Ascending aorta (tissue), 2 donors: ENCODE measurements around the gene IQUB. TPM values are rescaled to one million over a fixed set of nuclear protein-coding genes. Genes with fewer than 3 reads are reported as not detected.
"Not testable (repeated sequence)": the region's sequence is repeated elsewhere in the genome, so short reads cannot be mapped to it uniquely, and the experiment has no call there.

Source experiments
- DNase-seq, 2 donors: peaks; one replicate each; pipeline ENCODE4 v3.0.0-alpha.2; 2019; ENCODE audit warnings: low spot score in 2 of 2
- H3K27ac ChIP-seq, 2 donors: fragments of 200-600 bp; sonication (generic); one replicate each; pipeline ENCODE4 v1.5.1; 2016 to 2017; ENCODE audit warnings: mild to moderate bottlenecking in 1 of 2
- H3K27me3 ChIP-seq: fragments of 200-600 bp; sonication (generic); one replicate; pipeline ENCODE4 v1.5.1; 2017
- H3K36me3 ChIP-seq, 2 donors: fragments of 200-600 bp; sonication (generic); one replicate each; pipeline ENCODE4 v1.5.1; 2016
- H3K4me1 ChIP-seq, 2 donors: fragments of 200-600 bp; sonication (generic); one replicate each; pipeline ENCODE4 v1.5.1; 2016 to 2017; ENCODE audit warnings: mild to moderate bottlenecking in 1 of 2
- H3K4me3 ChIP-seq, 2 donors: fragments of 200-600 bp; sonication (generic); one replicate each; pipeline ENCODE4 v1.5.1; 2016 to 2017; ENCODE audit warnings: mild to moderate bottlenecking in 1 of 2
- H3K9me3 ChIP-seq, 2 donors: fragments of 200-600 bp; sonication (generic); one replicate each; pipeline ENCODE4 v1.5.1; 2016
- intact Hi-C: fragments of 100-400 bp; cut with DNase I; formaldehyde crosslinking; loops from one replicate; pipeline ENCODE4 v1.15.1; 2023
- total RNA-seq: library from RNA; depleted of rRNA; stranded (reverse); fragments of >200 nt; gene quantifications from one replicate; pipeline ENCODE4 v1.1.0, GENCODE V29; 2016
- TF ChIP-seq, protein P1 (sequence below), 3 experiments: fragments of 200-600 bp in 2 of 3; fragments of 450-650 bp in 1 of 3; sonication (generic) in 2 of 3; IDR thresholded peaks; one replicate each; pipeline ENCODE4 v1.5.1; 2016 to 2019; ENCODE audit warnings: antibody characterized with exemption in 3 of 3, mild to moderate bottlenecking in 1 of 3, moderate library complexity in 1 of 3

IQUB gene
- total RNA-seq, 1 donor from 2014 or later = not detected

- intact Hi-C loops = no loop called here
Observed at GRCh38 chr7:123484199-123484598, 50.2 kb downstream of the IQUB start.

DNA sequence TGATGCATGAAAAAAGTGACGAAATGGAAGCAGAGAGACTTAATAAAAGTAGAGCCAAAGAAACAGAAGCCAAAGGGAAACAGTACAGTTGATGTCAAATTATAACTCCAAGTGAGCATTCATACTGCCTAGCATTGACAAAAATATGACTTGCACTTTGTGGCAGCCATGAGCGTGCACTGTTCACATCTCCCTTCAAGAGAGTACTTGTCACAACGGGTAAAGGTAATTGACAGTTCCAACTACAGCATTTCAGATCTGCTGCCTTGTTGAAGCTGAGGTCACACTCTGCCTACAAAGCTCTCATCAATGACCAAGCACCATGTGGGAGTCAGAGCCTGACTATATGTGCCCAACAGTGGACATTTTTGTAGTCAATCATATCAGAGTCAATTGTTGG lies 54.3 kb downstream of the IQUB start:
- intact Hi-C loops = no loop called here
- H3K27ac ChIP-seq = no peak overlapping the region
- TF ChIP-seq, protein P1, sequence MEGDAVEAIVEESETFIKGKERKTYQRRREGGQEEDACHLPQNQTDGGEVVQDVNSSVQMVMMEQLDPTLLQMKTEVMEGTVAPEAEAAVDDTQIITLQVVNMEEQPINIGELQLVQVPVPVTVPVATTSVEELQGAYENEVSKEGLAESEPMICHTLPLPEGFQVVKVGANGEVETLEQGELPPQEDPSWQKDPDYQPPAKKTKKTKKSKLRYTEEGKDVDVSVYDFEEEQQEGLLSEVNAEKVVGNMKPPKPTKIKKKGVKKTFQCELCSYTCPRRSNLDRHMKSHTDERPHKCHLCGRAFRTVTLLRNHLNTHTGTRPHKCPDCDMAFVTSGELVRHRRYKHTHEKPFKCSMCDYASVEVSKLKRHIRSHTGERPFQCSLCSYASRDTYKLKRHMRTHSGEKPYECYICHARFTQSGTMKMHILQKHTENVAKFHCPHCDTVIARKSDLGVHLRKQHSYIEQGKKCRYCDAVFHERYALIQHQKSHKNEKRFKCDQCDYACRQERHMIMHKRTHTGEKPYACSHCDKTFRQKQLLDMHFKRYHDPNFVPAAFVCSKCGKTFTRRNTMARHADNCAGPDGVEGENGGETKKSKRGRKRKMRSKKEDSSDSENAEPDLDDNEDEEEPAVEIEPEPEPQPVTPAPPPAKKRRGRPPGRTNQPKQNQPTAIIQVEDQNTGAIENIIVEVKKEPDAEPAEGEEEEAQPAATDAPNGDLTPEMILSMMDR (IDR thresholded peaks at IDR 0.05) = no peak
- no peaks in the 10 kb centered on the region for H3K36me3 ChIP-seq
- H3K9me3 ChIP-seq = no peaks in the 10 kb centered on the region
- H3K4me3 ChIP-seq = no peak overlapping the region
- no peaks in the 10 kb centered on the region for H3K4me1 ChIP-seq
- no peak for DNase-seq
- H3K27me3 ChIP-seq = no peaks in the 10 kb centered on the region

More at GRCh38 chr7:123484199-123484598, 50.2 kb downstream of the IQUB start:
- TF ChIP-seq, protein P1 (IDR thresholded peaks at IDR 0.05) = no peak
- H3K4me1 ChIP-seq = no peaks in the 10 kb centered on the region
- no peaks in the 10 kb centered on the region for H3K27me3 ChIP-seq
- H3K27ac ChIP-seq = no peak overlapping the region
- no peak overlapping the region for H3K4me3 ChIP-seq
- H3K9me3 ChIP-seq = no peaks in the 10 kb centered on the region
- H3K36me3 ChIP-seq = no peaks in the 10 kb centered on the region
- DNase-seq = no peak

DNA sequence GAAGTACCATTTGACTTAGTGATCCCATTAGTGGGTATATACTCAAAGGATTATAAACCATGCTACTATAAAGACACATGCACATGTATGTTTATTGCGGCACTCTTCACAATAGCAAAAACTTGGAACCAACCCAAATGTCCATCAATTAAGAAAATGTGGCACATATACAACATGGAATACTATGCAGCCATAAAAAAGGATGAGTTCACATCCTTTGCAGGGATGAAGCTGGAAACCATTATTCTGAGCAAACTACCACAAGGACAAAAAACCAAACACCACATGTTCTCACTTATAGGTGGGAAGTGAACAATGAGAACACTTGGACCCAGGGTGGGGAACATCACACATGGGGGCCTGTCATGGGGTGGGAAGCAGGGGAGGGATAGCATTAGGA lies 56.3 kb downstream of the IQUB start:
- H3K27me3 ChIP-seq, DNase-seq, H3K27ac ChIP-seq, H3K36me3 ChIP-seq, intact Hi-C loops, H3K9me3 ChIP-seq, H3K4me3 ChIP-seq, H3K4me1 ChIP-seq: not testable (repeated sequence)

- H3K4me1 ChIP-seq = no peaks in the 10 kb centered on the region
- no peaks in the 10 kb centered on the region for H3K27me3 ChIP-seq
- TF ChIP-seq, protein P1 (IDR thresholded peaks at IDR 0.05) = no peak
- H3K4me3 ChIP-seq = no peak overlapping the region
- DNase-seq = no peak
- no peaks in the 10 kb centered on the region for H3K36me3 ChIP-seq
- H3K9me3 ChIP-seq = no peaks in the 10 kb centered on the region
- H3K27ac ChIP-seq = no peak overlapping the region
- intact Hi-C loops = no loop called here
Observed at GRCh38 chr7:123472750-123473445, 61.5 kb downstream of the IQUB start.

DNA sequence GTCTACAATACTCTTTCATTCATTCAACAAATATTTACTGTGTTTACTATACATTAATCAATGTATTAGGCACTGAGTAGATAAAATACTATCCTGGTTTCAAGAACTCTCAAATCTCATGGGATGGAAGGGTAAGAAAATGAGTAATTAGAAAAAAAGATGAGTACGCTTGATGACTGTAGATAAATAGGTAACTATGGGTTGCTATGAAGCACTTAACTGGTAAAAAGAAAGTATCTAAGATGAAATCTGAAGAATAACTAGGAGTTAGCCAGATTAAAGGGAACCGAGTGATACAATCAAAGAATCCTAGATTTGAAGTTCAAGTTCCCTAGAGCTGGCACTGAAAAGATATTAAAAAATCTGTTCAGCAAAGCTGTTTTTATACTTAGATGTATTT lies 62.1 kb downstream of the IQUB start:
- TF ChIP-seq, protein P1 (IDR thresholded peaks at IDR 0.05) = no peak
- no peak overlapping the region for H3K27ac ChIP-seq
- intact Hi-C loops = no loop called here
- H3K4me1 ChIP-seq = no peaks in the 10 kb centered on the region
- no peaks in the 10 kb centered on the region for H3K27me3 ChIP-seq
- H3K4me3 ChIP-seq = no peak overlapping the region
- no peaks in the 10 kb centered on the region for H3K9me3 ChIP-seq
- no peak for DNase-seq
- H3K36me3 ChIP-seq = no peaks in the 10 kb centered on the region

DNA sequence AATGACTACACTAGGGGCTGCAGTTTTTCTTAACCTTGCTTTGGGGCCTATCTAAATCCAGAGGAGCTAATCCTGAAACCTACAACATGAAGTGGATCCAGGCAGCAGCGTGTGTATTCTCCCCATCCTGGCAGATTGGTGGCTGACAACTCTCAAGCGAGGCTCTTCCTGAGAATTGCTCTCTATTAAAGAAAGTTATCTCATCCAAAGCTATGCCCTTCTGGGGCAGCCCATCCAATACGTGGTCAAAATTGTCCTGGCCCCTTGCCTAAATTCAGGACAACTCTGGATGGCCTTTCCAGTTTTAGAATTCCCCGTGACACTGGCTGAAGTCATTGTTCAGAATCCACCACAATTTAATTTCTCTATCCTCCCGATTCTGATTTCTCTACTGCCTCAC lies 66.1 kb downstream of the IQUB start:
- H3K4me1 ChIP-seq = no peaks in the 10 kb centered on the region
- TF ChIP-seq, protein P1 (IDR thresholded peaks at IDR 0.05) = no peak
- no peaks in the 10 kb centered on the region for H3K36me3 ChIP-seq
- H3K27ac ChIP-seq = no peak overlapping the region
- intact Hi-C loops = no loop called here
- no peaks in the 10 kb centered on the region for H3K27me3 ChIP-seq
- no peak overlapping the region for H3K4me3 ChIP-seq
- no peak for DNase-seq
- H3K9me3 ChIP-seq = no peaks in the 10 kb centered on the region
